ENCODE data around the gene XG.

- TF ChIP-seq ATF2 (CRISPR knock-in tag; IDR thresholded peaks at IDR 0.05; ENCODE audit: borderline replicate concordance, low read depth): no peak
- no peak for TF ChIP-seq CTCF (IDR thresholded peaks at IDR 0.05)
- no peak for TF ChIP-seq E2F4 (CRISPR knock-in tag; IDR thresholded peaks at IDR 0.05; ENCODE audit: borderline replicate concordance, low read depth)
- no peak for TF ChIP-seq SMAD4 (CRISPR knock-in tag; IDR thresholded peaks at IDR 0.05)
- no peak for TF ChIP-seq NR1H2 (CRISPR knock-in tag; IDR thresholded peaks at IDR 0.05)
- no peak for TF ChIP-seq ZMAT4 (CRISPR knock-in tag; IDR thresholded peaks at IDR 0.05)
- TF ChIP-seq FOXP1 (CRISPR knock-in tag; IDR thresholded peaks at IDR 0.05; ENCODE audit: borderline replicate concordance): no peak
- TF ChIP-seq NFYB (CRISPR knock-in tag; conservative IDR thresholded peaks at IDR 0.05; ENCODE audit: low read depth): no peak
- TF ChIP-seq CREM (CRISPR knock-in tag; IDR thresholded peaks at IDR 0.05): no peak
- no peak for TF ChIP-seq ZNF232 (CRISPR knock-in tag; IDR thresholded peaks at IDR 0.05)
These were observed 30.3 kb downstream of the XG start for GRCh38 chrX:2782171-2782570.
